Skin of body (tissue), 2 donors: ENCODE measurements around the gene MID1. TPM values are rescaled to one million over a fixed set of nuclear protein-coding genes. Genes with fewer than 3 reads are reported as not detected.

ENCODE experiments used
- DNase-seq: peaks from one replicate; lab custom pipeline; 2025; lab: John Stamatoyannopoulos, UW
- total RNA-seq: library from RNA; depleted of rRNA; stranded (reverse); fragments of >200 nt; gene quantifications from one replicate; pipeline ENCODE4 v1.2.3, GENCODE V29; 2014

MID1 gene
- total RNA-seq, 1 donor from 2014 or later, result 21.9 TPM

GRCh38 chrX:10577853-10578252 is 42.5 kb downstream of the MID1 start:
- peak; percentile 19 for DNase-seq

- DNase-seq, result no peak
These were observed 43.5 kb downstream of the MID1 start for GRCh38 chrX:10576777-10577447.

GRCh38 chrX:10576186-10576585 is 44.2 kb downstream of the MID1 start:
- no peak for DNase-seq

- no peak for DNase-seq
These were observed 45.7 kb downstream of the MID1 start for GRCh38 chrX:10574663-10575062.

- no peak for DNase-seq
These were observed 49.1 kb downstream of the MID1 start for GRCh38 chrX:10571260-10571659.

GRCh38 chrX:10570601-10571000 is 49.8 kb downstream of the MID1 start:
- DNase-seq, result no peak

- DNase-seq, result no peak
These were observed 50.4 kb downstream of the MID1 start for GRCh38 chrX:10569946-10570345.

- DNase-seq, result no peak
These were observed 52.0 kb downstream of the MID1 start for GRCh38 chrX:10568428-10568827.

- DNase-seq, result no peak
These were observed 53.2 kb downstream of the MID1 start for GRCh38 chrX:10567136-10567535.

GRCh38 chrX:10566716-10567097 is 53.7 kb downstream of the MID1 start:
- no peak for DNase-seq

- DNase-seq, result no peak
These were observed 55.9 kb downstream of the MID1 start for GRCh38 chrX:10564484-10564883.

- no peak for DNase-seq
These were observed 63.2 kb downstream of the MID1 start for GRCh38 chrX:10557166-10557565.

- no peak for DNase-seq
These were observed 64.0 kb downstream of the MID1 start for GRCh38 chrX:10556405-10556804.

GRCh38 chrX:10555846-10556245 is 64.5 kb downstream of the MID1 start:
- no peak for DNase-seq

- DNase-seq, result no peak
These were observed 65.6 kb downstream of the MID1 start for GRCh38 chrX:10554612-10555270.

GRCh38 chrX:10549280-10549679 is 71.1 kb downstream of the MID1 start:
- DNase-seq, result no peak

GRCh38 chrX:10548688-10549087 is 71.7 kb downstream of the MID1 start:
- no peak for DNase-seq

GRCh38 chrX:10545882-10546281 is 74.5 kb downstream of the MID1 start:
- DNase-seq, result no peak

- DNase-seq, result no peak
These were observed 77.8 kb downstream of the MID1 start for GRCh38 chrX:10542586-10542985.

GRCh38 chrX:10538831-10539230 is 81.6 kb downstream of the MID1 start:
- DNase-seq, result peak; percentile 42

GRCh38 chrX:10537308-10537707 is 83.1 kb downstream of the MID1 start:
- no peak for DNase-seq

GRCh38 chrX:10536744-10537143 is 83.6 kb downstream of the MID1 start:
- DNase-seq, result no peak

GRCh38 chrX:10534611-10535010 is 85.8 kb downstream of the MID1 start:
- no peak for DNase-seq
